ENCODE results near the gene SPATA31E1. TPM values are rescaled to one million over a fixed set of nuclear protein-coding genes. Genes with fewer than 3 reads are reported as not detected.

SPATA31E1 gene
- polyA plus RNA-seq, 1 donor (not counting 4 experiments of a cell fraction or from before 2014, with no cell fraction given): not detected

- no peak overlapping the region for H3K4me2 ChIP-seq (ENCODE audit: control insufficient read depth, extremely low read depth, insufficient read depth, low read depth, low read length)
- no peak overlapping the region for H3K4me3 ChIP-seq (ENCODE audit: control insufficient read depth in 2 of 3, extremely low read depth in 1 of 3, insufficient read depth in 2 of 3, low read depth in 1 of 3, low read length in 3 of 3)
- H3K27me3 ChIP-seq (ENCODE audit: control insufficient read depth, extremely low read depth, insufficient read depth, low read length): no peaks in the 10 kb centered on the region
- TF ChIP-seq CTCF (optimal IDR thresholded peaks at IDR 0.05 in 1 of 3, IDR thresholded peaks at IDR 0.05 in 1 of 3, conservative IDR thresholded peaks at IDR 0.05 in 1 of 3; ENCODE audit: extremely low read depth in 1 of 3, insufficient read depth in 2 of 3, low read length in 3 of 3) (no peak), EZH2 (IDR thresholded peaks at IDR 0.05; ENCODE audit: low read length) (no peak)
- H3K4me1 ChIP-seq (ENCODE audit: control insufficient read depth, extremely low read depth, insufficient read depth, low read length): no peaks in the 10 kb centered on the region
- no peak overlapping the region for H3K9ac ChIP-seq (ENCODE audit: control insufficient read depth, extremely low read depth, insufficient read depth, low read length)
- no peaks in the 10 kb centered on the region for H3K36me3 ChIP-seq (ENCODE audit: control insufficient read depth in 2 of 2, extremely low read depth in 1 of 2, insufficient read depth in 2 of 2, low read length in 2 of 2)
- H3K9me3 ChIP-seq (ENCODE audit: control insufficient read depth, low read depth, low read length): no peaks in the 10 kb centered on the region
- FAIRE-seq (no peak), DNase-seq (ENCODE audit: low read depth, low spot score) (no peak)
- H3K79me2 ChIP-seq (ENCODE audit: control insufficient read depth, insufficient read depth, low read length): no peaks in the 10 kb centered on the region
- dilution Hi-C loops (cut with MboI; ENCODE audit: extremely low pct_ligation_motif_present, low sequenced_read_pairs): no loop called here
- no peak overlapping the region for H3K27ac ChIP-seq (ENCODE audit: control insufficient read depth, insufficient read depth, low read length)
- no peaks in the 10 kb centered on the region for H3K9me1 ChIP-seq (ENCODE audit: control insufficient read depth, extremely low read depth, insufficient read depth, low read length)
- H4K20me1 ChIP-seq (ENCODE audit: control insufficient read depth, extremely low read depth, insufficient read depth, low read length): no peaks in the 10 kb centered on the region
- no peak overlapping the region for H2AFZ ChIP-seq (ENCODE audit: control insufficient read depth, low read length)
These were observed 2.6 kb upstream of the SPATA31E1 start for GRCh38 chr9:87880116-87880515.

- Histone ChIP-seq H3K4me1 (ENCODE audit: control insufficient read depth, extremely low read depth, insufficient read depth, low read length) (no peaks in the 10 kb centered on the region), H3K27ac (ENCODE audit: control insufficient read depth, insufficient read depth, low read length) (no peak overlapping the region), H4K20me1 (ENCODE audit: control insufficient read depth, extremely low read depth, insufficient read depth, low read length) (no peaks in the 10 kb centered on the region), H3K4me2 (ENCODE audit: control insufficient read depth, extremely low read depth, insufficient read depth, low read depth, low read length) (no peak overlapping the region), H3K9me1 (ENCODE audit: control insufficient read depth, extremely low read depth, insufficient read depth, low read length) (no peaks in the 10 kb centered on the region), H3K9ac (ENCODE audit: control insufficient read depth, extremely low read depth, insufficient read depth, low read length) (no peak overlapping the region), H3K4me3 (ENCODE audit: control insufficient read depth in 2 of 3, extremely low read depth in 1 of 3, insufficient read depth in 2 of 3, low read depth in 1 of 3, low read length in 3 of 3) (no peak overlapping the region), H3K27me3 (ENCODE audit: control insufficient read depth, extremely low read depth, insufficient read depth, low read length) (no peaks in the 10 kb centered on the region), H2AFZ (ENCODE audit: control insufficient read depth, low read length) (no peak overlapping the region), H3K79me2 (ENCODE audit: control insufficient read depth, insufficient read depth, low read length) (no peaks in the 10 kb centered on the region), H3K9me3 (ENCODE audit: control insufficient read depth, low read depth, low read length) (no peaks in the 10 kb centered on the region), H3K36me3 (ENCODE audit: control insufficient read depth in 2 of 2, extremely low read depth in 1 of 2, insufficient read depth in 2 of 2, low read length in 2 of 2) (no peaks in the 10 kb centered on the region)
- no peak for FAIRE-seq
- TF ChIP-seq CTCF (optimal IDR thresholded peaks at IDR 0.05 in 1 of 3, IDR thresholded peaks at IDR 0.05 in 1 of 3, conservative IDR thresholded peaks at IDR 0.05 in 1 of 3; ENCODE audit: extremely low read depth in 1 of 3, insufficient read depth in 2 of 3, low read length in 3 of 3): no peak
- no peak for TF ChIP-seq EZH2 (IDR thresholded peaks at IDR 0.05; ENCODE audit: low read length)
- dilution Hi-C loops (cut with MboI; ENCODE audit: extremely low pct_ligation_motif_present, low sequenced_read_pairs): no loop called here
- DNase-seq (ENCODE audit: low read depth, low spot score): no peak
These were observed 2.0 kb upstream of the SPATA31E1 start for GRCh38 chr9:87880683-87881082.
